DMS53 treated with DMSO at 0.1 percent for 48 hours (cell line): Measurements from ENCODE around the gene ERVFRD-1.
"Not testable (repeated sequence)": the region's sequence is repeated elsewhere in the genome, so short reads cannot be mapped to it uniquely, and the experiment has no call there.

Source experiments
- DNase-seq: peaks from one replicate; lab custom pipeline; 2025; ENCODE audit not compliant: unreplicated experiment; lab: John Stamatoyannopoulos, UW

Gene ERVFRD-1

GRCh38 chr6:11129908-11130565 lies 18.5 kb upstream of the ERVFRD-1 start:
- DNase-seq, result no peak

DNA sequence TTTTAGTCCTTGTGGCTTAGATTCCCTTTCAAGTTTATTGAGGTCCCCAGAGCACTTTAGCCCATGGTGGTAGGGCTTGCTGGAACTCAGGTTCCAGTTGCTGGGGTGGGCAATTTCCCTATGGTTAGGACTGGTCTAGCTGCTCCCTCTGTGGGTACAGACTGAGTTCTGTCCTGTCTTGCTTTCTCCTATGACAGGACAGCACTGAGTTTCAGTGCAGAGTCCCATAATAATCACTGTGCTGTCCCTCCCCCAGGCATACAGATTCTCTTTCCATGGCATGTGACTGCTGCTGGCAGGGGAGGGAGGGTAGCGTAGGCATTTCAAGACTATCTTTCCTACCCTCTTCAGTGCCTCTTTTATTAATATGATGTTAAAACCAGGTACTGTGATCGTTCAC lies 17.1 kb upstream of the ERVFRD-1 start:
- no peak for DNase-seq

DNA sequence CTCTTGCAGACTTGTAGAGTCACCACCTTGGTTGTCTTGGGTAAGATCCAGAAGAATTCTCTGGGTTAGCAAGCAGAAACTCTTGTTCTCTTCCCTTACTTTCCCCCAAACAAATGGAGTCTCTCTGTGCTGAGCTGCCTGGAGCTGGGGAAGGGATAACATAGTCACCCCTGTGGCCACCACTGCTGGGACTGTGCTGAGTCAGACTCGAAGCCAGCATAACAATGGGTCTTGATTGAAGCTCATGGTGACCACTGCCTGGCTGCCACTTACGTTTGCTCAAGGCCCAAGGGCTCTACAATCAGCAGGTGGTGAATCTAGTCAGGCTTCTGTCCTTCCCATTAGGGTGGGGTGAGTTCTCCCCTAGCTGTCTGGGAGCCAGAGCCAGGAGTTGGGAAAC lies 15.4 kb upstream of the ERVFRD-1 start:
- DNase-seq, result no peak

- no peak for DNase-seq
These were observed 12.5 kb upstream of the ERVFRD-1 start for GRCh38 chr6:11123978-11124377.

DNA sequence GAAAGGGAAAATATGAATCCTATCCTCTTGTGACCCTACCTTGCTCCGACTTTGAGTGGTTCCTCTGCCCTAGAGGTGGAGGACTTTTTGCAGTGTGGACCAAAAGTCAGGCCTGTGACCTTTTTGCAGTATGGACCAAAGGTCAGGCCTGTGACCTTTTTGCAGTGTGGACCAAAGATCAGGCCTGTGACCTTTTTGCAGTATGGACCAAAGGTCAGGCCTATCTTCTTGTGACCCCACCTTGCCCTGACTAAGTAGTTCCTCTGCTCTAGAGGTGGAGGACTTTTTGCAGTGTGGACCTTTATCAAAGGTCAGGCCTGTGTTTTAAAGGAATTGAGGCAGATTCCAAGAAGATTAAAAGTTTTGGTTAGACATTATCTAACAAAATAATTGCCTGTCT lies 10.9 kb upstream of the ERVFRD-1 start:
- DNase-seq, result no peak

- no peak for DNase-seq
These were observed 10.3 kb upstream of the ERVFRD-1 start for GRCh38 chr6:11121851-11122250.

- DNase-seq, result peak; percentile 67
These were observed 8.9 kb upstream of the ERVFRD-1 start for GRCh38 chr6:11120271-11121005.

- not testable (repeated sequence) for DNase-seq
These were observed 4.4 kb upstream of the ERVFRD-1 start for GRCh38 chr6:11115808-11116536.

GRCh38 chr6:11113038-11113437 lies 1.5 kb upstream of the ERVFRD-1 start:
- DNase-seq, result no peak

DNA sequence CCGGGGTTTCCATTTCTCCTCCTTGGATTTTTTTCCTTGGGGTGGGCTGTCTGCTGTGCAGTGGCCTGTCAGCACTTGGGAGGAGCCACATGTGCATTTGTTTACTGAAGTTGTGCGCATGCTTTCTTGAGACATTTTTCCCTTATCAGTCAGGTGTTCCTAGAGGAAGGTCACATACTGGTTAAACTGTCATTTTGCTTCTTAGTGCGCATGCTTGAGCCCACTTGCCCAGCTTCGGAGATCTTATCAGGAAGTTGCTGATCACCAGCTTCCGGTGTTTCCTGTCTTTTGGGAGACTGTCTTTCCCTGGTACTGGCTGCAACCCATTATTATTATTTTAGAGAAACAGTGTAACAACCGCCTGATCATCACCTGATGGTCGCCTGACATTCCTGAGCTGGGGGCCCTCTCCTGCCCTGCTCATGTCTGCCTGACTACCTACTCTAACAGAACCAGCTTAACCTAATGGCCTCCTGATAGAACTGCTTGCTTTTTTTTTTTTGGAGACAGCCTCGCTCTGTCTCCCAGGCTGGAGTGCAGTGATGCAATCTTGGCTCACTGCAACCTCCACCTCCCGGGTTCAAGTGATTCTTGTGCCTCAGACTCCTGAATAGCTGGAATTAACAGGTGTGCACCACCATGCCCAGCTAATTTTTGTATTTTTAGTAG lies 378 bp upstream of the ERVFRD-1 start:
- DNase-seq, result no peak

- no peak for DNase-seq
These were observed 2.8 kb downstream of the ERVFRD-1 start for GRCh38 chr6:11108726-11109125.

DNA sequence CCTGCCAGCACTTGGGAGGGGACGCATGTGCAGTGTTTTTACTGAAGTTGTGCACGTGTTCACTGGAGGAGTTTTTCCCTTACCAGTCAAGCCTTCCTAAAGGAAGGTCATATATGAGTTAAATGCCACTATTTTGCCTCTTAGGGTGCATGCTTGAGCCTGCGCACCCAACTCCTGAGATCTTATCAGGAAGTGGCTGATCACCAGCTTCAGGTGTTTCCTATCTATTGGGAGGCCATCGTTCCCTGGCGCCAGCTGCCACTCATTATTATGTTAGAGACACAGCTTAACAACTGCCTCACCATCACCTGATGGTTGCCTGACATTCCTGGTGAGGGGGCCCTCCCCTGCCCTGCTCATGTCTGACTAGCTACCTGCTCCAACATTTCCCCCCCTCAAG lies 8.5 kb downstream of the ERVFRD-1 start:
- DNase-seq, result no peak

DNA sequence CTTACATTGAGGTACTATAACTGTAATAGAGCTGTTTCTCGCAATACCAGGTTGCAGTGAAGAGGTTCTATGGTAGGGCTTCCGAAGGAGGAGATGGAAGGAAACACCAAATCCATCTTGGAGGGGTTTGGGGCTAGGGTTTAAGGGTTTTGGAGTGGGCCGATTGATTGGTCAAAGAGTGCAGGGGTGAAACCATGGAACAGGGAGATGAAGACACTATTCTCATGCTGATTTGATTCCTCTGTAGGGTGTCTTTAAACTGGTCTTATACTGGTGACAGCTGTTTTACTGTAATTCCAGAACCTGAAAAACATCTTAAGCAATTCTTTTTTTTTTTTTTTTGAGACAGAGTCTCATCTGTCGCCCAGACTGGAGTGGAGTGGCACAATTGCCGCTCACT lies 10.1 kb downstream of the ERVFRD-1 start:
- no peak for DNase-seq

DNA sequence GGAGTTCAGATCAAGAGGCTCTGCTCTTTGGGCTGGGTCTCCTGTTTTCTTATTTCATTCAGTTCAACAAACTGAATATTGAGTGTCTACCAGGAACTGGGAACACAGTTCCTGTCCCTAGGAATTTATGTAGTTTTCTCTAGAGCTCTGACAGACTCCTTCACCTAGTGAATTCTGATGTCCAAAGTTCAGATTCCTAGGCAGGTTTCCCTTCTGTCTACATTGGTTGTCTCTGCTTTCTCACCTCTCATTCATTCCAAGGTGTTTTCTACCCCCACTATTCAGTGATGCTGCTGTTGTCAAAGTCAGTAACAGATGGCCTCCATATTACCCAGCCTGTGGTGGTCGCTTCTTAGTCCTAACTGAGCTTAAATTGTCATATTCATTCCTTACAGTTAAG lies 13.5 kb downstream of the ERVFRD-1 start:
- DNase-seq, result no peak

GRCh38 chr6:11097476-11097875 lies 14.0 kb downstream of the ERVFRD-1 start:
- DNase-seq, result no peak

DNA sequence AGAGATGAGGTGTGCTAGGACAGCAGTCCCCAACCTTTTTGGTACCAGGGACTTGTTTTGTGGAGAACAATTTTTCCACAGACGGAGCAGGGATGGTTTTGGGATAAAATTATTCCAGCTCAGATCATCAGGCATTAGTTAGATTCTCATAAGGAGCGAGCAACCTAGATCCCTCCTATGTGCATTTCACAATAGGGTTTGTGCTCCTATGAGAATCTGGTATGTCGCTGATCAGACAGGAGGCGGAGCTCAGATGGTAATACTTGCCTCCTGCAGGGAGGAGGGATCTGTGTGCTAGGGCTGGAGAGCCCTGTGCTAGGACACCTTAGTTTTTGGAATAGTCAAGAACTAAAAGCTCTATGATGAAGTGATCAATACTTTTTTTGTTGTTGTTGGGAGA lies 15.4 kb downstream of the ERVFRD-1 start:
- DNase-seq, result no peak

DNA sequence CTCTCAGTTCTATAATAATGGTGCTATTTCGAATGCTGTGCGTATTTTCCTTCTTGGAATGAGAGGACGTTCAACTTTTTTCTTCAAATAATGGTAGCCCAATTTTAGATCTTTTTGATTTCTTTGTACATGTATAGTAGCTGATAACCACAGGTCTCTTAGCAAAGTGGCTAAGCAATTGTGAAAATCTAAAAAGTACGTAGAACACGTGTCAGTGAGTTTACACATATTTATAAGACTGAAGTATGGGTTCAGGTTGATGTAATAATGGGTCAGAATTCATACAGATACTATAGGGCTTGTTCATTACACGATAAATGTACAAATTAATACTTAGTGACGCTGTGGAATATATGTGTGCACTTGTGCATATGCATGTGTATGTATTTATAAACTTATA lies 16.6 kb downstream of the ERVFRD-1 start:
- DNase-seq, result no peak

- DNase-seq, result peak; percentile 16
These were observed 17.1 kb downstream of the ERVFRD-1 start for GRCh38 chr6:11094411-11094851.

DNA sequence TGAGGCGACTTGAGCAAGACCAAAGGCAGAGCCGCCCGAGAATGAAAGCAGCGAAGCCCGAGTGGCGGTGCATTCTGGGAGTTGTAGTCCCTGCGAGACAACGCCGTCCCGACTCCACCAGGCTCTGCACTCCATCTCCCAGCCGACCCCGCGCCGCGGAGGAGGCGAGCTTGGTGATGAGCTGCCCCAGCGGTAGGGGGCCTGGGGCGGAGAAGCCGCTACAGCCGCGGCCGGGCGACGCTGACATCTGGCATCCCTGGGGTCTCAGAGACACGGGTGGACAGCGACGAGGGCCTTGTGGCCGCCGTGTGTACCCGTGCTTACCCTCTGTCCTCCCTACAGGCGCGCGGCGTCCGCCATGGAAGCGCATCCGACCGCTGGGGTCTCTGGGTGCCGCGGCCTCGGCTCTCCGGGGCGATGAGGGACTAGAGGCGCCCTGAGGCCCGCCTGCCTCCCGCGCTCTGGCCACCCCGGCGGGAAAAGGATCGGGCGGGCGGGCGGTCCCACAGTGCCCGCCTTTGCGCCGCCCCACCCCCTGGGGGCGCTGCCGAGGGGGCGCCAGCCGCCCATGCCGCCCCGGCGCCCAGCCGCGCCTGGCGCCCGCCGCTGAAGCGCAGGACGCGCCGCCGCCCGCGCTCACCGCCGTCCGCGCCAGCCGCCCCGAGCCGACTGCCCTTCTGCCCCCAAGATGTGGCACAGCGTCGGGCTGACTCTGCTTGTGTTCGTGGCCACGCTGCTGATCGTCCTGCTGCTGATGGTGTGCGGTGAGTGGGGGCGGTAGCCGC lies 17.7 kb downstream of the ERVFRD-1 start, which contains the start of gene SMIM13:
SMIM13 (plus strand) TSS at position 209 of the 785 bp plus-strand sequence; CDS start at position 689, 480 bp downstream.
- peak; percentile 92 for DNase-seq

DNA sequence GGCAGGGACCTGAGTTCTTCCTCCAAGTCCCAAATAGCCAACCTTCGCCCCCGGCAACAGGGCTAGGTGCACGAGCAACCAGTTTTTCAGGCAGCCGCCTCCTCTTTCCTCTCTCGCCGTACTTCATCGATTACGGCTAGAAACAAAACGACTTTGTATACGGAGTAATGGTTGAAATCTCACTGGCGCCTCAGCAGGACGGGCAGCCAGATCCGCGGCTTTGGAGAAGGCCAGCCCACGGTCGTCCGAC lies 18.2 kb downstream of the ERVFRD-1 start:
- DNase-seq, result no peak
